ENCODE results near the gene HGS.
"Not testable (repeated sequence)": the region's sequence is repeated elsewhere in the genome, so short reads cannot be mapped to it uniquely, and the experiment has no call there.

HGS gene

DNA sequence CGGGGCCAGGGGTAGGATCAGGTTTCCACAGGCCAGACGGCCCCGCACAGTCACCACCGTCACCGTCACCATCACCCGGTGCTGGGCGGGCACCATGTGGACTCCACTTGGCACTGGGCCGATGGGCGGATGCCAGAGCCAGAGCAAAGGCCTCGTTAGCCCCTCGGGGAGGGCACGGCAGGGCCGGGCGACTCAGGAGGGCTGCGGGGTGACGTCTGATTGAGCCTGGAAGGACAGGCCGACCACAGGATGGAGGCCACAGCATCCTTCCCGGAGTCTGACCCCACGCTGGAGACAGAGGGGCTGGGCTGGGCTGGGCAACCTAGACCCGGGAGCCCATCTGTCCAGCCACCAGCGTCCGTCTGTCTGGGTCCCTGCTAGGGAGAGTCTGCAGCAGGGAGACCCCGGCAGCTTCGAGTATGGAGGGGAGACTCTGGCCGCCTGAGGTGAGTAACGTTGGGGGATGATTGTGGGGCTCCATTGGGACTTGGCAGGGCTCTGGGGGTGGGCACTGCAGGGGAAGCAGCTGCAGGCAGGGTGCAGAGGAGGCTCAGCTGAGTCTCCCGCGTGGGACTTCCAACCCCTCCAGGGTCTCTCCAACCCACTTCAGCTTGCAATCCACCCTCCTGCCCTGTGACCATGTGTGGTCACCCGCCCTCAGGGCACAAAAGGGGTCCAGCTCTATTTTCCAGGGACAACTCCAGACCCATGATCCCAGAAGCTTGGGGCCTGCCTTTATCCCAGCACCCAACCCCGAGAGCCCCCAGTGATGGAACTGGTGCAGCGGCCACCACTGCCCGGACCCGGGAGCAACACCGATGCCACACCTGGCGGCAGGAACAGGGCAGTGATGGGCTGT is 50.8 kb downstream of the HGS start:
- Mint-ChIP-seq H3K27me3 (peaks cover 19 to 65% of the 10 kb centered on the region in 2 donors), H3K4me3 (no peak overlapping the region), H3K27ac (no peak overlapping the region), H3K36me3 (ENCODE audit: insufficient read depth) (peaks cover 4% of the 10 kb centered on the region), H3K4me1 (ENCODE audit: low read depth in 2 of 2) (peaks cover 5 to 10% of the 10 kb centered on the region in 2 donors), H3K9me3 (no peaks in the 10 kb centered on the region)
- ATAC-seq (replicated peaks) (no peak), DNase-seq (no peak)

DNA sequence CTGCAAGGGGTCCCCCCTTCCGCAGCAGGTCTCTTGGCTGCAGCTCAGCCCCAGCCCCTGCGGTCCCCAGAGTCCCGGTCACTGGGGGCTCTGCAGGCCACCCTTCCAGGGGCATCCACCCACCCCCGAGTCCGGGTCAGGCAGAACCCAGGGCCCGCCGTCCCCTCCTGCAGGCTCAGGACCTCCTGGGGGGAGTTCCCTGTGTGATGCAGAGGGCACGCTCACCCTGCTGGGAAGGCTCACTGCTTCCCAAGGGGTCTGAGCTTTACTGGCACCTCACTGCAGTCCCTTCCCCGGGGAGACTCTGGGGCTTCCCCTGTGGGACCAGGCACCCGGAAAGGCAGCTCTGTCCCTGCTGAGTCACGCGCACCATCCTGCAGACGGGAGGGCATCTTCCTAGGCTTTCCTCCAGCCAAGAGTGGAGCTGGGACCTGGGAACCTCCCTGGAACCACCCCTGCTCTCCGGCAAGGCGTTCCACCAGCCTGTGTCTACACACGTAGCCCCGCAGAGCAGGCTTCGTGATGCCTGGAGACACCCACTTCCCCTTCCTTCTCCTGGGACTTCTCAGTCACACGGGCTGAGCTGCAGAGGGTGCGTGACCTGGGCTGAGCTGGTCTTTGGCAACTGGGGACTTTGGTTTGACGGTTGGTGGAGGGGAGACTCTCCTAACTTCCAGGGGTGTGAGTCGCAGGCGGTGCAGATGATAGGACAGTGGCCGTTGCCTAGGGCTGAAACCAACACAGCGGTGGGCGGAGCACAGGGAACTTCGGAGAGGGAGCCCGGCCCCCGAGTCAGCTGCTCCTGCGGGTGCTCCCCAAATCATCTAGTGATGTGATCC is 51.7 kb downstream of the HGS start:
- H3K4me1 Mint-ChIP-seq (ENCODE audit: low read depth in 2 of 2): peaks cover 5 to 10% of the 10 kb centered on the region in 2 donors
- H3K36me3 Mint-ChIP-seq (ENCODE audit: insufficient read depth): peaks cover 4% of the 10 kb centered on the region
- peak overlapping the region in 1 of 2 donors; percentile 57 for H3K4me3 Mint-ChIP-seq
- no peaks in the 10 kb centered on the region for H3K9me3 Mint-ChIP-seq
- DNase-seq: no peak
- no peak overlapping the region for H3K27ac Mint-ChIP-seq
- H3K27me3 Mint-ChIP-seq: peaks cover 19 to 64% of the 10 kb centered on the region in 2 donors
- peak; percentile 48 for ATAC-seq (replicated peaks)

- H3K27me3 Mint-ChIP-seq: peaks cover 9 to 54% of the 10 kb centered on the region in 2 donors
- no peak overlapping the region for H3K4me3 Mint-ChIP-seq
- DNase-seq (no peak), ATAC-seq (replicated peaks) (no peak)
- no peaks in the 10 kb centered on the region for H3K9me3 Mint-ChIP-seq
- H3K27ac Mint-ChIP-seq: no peak overlapping the region
- peaks cover 7% of the 10 kb centered on the region for H3K36me3 Mint-ChIP-seq (ENCODE audit: insufficient read depth)
- H3K4me1 Mint-ChIP-seq (ENCODE audit: low read depth in 2 of 2): peaks cover 8 to 10% of the 10 kb centered on the region in 2 donors
Measured at GRCh38 chr17:81737947-81738800, 54.4 kb downstream of the HGS start.

- DNase-seq: no peak
- H3K9me3 Mint-ChIP-seq: no peaks in the 10 kb centered on the region
- peaks cover 2 to 47% of the 10 kb centered on the region in 2 donors for H3K27me3 Mint-ChIP-seq
- H3K27ac Mint-ChIP-seq: no peak overlapping the region
- H3K36me3 Mint-ChIP-seq (ENCODE audit: insufficient read depth): peaks cover 7% of the 10 kb centered on the region
- peaks cover 3 to 5% of the 10 kb centered on the region in 2 donors for H3K4me1 Mint-ChIP-seq (ENCODE audit: low read depth in 2 of 2)
- H3K4me3 Mint-ChIP-seq: no peak overlapping the region
- no peak for ATAC-seq (replicated peaks)
Measured at GRCh38 chr17:81738801-81739393, 55.1 kb downstream of the HGS start.

DNA sequence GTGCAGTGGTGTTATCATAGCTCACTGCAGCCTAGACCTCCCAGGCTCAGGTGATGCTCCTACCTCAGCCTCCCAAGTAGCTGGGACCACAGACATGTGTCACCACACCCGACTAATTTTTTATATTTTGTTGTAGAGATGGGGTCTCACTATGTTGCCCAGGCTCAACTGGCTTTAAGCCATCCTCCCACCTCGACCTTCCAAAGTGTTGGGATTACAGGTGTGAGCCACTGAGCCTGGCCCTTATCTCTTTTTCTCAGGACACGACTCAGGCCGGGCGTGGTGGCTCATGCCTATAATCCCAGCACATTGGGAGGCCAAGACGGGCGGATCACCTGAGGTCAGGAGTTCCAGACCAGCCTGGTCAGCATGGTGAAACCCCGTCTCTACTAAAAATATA is 55.8 kb downstream of the HGS start:
- H3K9me3 Mint-ChIP-seq: not testable (repeated sequence)

GRCh38 chr17:81740395-81740961 is 56.7 kb downstream of the HGS start:
- ATAC-seq (replicated peaks) (no peak), DNase-seq (no peak)
- H3K27me3 Mint-ChIP-seq: peaks cover 0 to 41% of the 10 kb centered on the region in 2 donors
- H3K36me3 Mint-ChIP-seq (ENCODE audit: insufficient read depth): peaks cover 7% of the 10 kb centered on the region
- H3K27ac Mint-ChIP-seq: no peak overlapping the region
- H3K4me1 Mint-ChIP-seq (ENCODE audit: low read depth in 2 of 2): peaks cover 3 to 5% of the 10 kb centered on the region in 2 donors
- H3K4me3 Mint-ChIP-seq: no peak overlapping the region
- H3K9me3 Mint-ChIP-seq: no peaks in the 10 kb centered on the region

More for the DNA sequence above, 55.8 kb downstream of the HGS start:
- not testable (repeated sequence) for ATAC-seq (replicated peaks); H3K4me1 Mint-ChIP-seq (ENCODE audit: low read depth in 2 of 2); DNase-seq; H3K27ac Mint-ChIP-seq; H3K36me3 Mint-ChIP-seq (ENCODE audit: insufficient read depth); H3K4me3 Mint-ChIP-seq
- H3K27me3 Mint-ChIP-seq: peaks cover 0 to 43% of the 10 kb centered on the region in 2 donors

- Mint-ChIP-seq H3K9me3 (no peaks in the 10 kb centered on the region), H3K27ac (no peak overlapping the region), H3K36me3 (ENCODE audit: insufficient read depth) (peaks cover 7% of the 10 kb centered on the region), H3K27me3 (peaks cover 0 to 34% of the 10 kb centered on the region in 2 donors), H3K4me3 (no peak overlapping the region), H3K4me1 (ENCODE audit: low read depth in 2 of 2) (peaks cover 0 to 3% of the 10 kb centered on the region in 2 donors)
- ATAC-seq (replicated peaks) (no peak), DNase-seq (no peak)
Measured at GRCh38 chr17:81741049-81741593, 57.3 kb downstream of the HGS start.

DNA sequence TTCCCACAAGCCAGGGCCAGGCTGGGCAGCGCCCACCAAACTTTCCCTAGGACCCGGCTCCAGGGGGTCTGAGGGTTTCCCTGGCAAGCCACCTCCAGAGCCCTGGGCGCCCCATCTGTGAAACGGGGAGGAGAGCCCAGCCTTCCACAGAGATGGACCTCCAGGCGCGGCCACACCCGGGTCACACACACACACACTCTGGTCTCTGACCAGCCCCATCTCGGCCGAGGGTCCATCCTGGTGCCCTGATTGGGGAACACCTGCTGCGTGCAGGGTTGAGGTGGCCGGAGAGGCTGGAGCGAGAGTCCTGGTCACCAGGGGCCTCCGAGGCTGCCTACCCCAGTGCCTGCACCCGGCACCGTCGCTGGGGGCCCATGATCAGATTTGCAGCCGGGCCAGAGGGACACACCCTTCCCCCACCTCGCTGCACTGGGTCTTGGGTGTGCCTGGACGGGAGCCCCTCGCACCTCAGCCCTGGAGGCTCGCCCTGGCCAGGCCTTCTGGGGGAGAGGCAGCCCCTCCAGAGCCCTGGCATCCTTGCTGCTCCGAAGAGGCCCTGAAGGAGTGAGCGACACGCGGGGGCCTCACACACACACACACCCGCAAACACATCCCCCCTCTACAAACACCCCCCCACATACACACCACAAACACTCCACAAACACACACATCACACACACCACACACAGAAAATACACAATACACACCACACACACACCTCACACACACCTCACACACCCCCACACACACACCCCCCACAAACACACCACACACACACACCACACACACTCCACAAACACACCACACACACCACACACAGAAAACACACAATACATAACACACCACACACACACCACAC is 58.0 kb downstream of the HGS start:
- Mint-ChIP-seq H3K36me3 (ENCODE audit: insufficient read depth) (peaks cover 7% of the 10 kb centered on the region), H3K27me3 (peaks cover 0 to 34% of the 10 kb centered on the region in 2 donors), H3K4me3 (no peak overlapping the region), H3K4me1 (ENCODE audit: low read depth in 2 of 2) (peaks cover 0 to 3% of the 10 kb centered on the region in 2 donors), H3K9me3 (no peaks in the 10 kb centered on the region), H3K27ac (no peak overlapping the region)
- DNase-seq (no peak), ATAC-seq (replicated peaks) (no peak)
